WERI-Rb-1 (cell line): ENCODE results near the gene SNX14.
"Not testable (repeated sequence)": the region's sequence is repeated elsewhere in the genome, so short reads cannot be mapped to it uniquely, and the experiment has no call there.

Source experiments
- DNase-seq: peaks from one replicate; pipeline ENCODE4 v3.0.0-alpha.2; 2020
- H3K27ac ChIP-seq: fragments of 250-450 bp; sonication (Bioruptor Pico); 2 replicates; pipeline ENCODE4 v1.5.1; 2020; ENCODE audit warnings: mild to moderate bottlenecking, moderate library complexity
- H3K27me3 ChIP-seq: fragments of 250-450 bp; sonication (Bioruptor Pico); 2 replicates; pipeline ENCODE4 v1.5.1; 2021; ENCODE audit warnings: mild to moderate bottlenecking, low read depth, moderate library complexity; ENCODE audit not compliant: insufficient read depth, severe bottlenecking
- H3K36me3 ChIP-seq: fragments of 250-450 bp; sonication (Bioruptor Pico); 2 replicates; pipeline ENCODE4 v1.5.1; 2020; ENCODE audit warnings: mild to moderate bottlenecking, moderate library complexity
- H3K4me3 ChIP-seq: 2 replicates; pipeline ENCODE4 v1.5.1; 2011; ENCODE audit warnings: low read depth, mild to moderate bottlenecking, control low read depth, low read length
- H3K9me3 ChIP-seq: fragments of 250-450 bp; sonication (Bioruptor Pico); 2 replicates; pipeline ENCODE4 v1.5.1; 2021; ENCODE audit warnings: mild to moderate bottlenecking, moderate library complexity; ENCODE audit not compliant: severe bottlenecking
- TF ChIP-seq, protein P1 (sequence below): IDR thresholded peaks from 2 replicates; pipeline ENCODE4 v1.5.1; 2011; ENCODE audit warnings: low read depth, mild to moderate bottlenecking, control low read depth, inconsistent platforms, low read length

Gene SNX14

DNA sequence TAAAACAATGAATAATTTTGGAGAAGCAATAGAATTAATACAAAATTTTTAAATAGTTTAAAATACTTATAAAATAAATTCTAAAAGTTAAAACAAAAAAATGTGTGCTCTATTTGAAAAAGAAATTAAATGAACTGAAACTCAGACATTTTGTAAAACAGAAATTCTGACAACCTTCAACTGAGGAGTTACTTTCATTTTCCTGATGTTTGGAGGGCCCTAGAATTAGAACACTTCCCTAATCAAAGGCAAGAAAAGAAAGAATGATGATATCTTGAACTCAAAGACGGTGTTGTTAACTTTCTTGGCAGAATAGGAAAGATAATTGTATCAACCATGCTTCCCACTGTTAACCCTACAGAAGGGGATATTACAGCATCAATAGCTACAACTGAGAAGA is 27.9 kb downstream of the SNX14 start:
- Histone ChIP-seq H3K9me3 (no peaks in the 10 kb centered on the region), H3K4me3 (no peak overlapping the region), H3K27ac (no peak overlapping the region), H3K27me3 (no peaks in the 10 kb centered on the region), H3K36me3 (peaks cover 9% of the 10 kb centered on the region)
- TF ChIP-seq, protein P1, sequence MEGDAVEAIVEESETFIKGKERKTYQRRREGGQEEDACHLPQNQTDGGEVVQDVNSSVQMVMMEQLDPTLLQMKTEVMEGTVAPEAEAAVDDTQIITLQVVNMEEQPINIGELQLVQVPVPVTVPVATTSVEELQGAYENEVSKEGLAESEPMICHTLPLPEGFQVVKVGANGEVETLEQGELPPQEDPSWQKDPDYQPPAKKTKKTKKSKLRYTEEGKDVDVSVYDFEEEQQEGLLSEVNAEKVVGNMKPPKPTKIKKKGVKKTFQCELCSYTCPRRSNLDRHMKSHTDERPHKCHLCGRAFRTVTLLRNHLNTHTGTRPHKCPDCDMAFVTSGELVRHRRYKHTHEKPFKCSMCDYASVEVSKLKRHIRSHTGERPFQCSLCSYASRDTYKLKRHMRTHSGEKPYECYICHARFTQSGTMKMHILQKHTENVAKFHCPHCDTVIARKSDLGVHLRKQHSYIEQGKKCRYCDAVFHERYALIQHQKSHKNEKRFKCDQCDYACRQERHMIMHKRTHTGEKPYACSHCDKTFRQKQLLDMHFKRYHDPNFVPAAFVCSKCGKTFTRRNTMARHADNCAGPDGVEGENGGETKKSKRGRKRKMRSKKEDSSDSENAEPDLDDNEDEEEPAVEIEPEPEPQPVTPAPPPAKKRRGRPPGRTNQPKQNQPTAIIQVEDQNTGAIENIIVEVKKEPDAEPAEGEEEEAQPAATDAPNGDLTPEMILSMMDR, result no peak
- DNase-seq, result no peak

DNA sequence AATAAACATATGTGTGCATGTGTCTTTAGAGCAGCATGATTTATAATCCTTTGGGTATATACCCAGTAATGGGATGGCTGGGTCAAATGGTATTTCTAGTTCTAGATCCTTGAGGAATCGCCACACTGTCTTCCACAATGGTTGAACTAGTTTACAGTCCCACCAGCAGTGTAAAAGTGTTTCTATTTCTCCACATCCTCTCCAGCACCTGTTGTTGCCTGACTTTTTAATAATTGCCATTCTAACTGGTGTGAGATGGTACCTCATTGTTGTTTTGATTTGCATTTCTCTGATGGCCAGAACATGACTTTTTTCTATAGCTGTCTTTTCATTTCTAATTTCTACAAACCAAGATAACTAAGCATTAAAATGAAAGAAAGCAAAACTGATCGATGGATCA is 29.4 kb downstream of the SNX14 start:
- not testable (repeated sequence) for H3K27ac ChIP-seq

DNA sequence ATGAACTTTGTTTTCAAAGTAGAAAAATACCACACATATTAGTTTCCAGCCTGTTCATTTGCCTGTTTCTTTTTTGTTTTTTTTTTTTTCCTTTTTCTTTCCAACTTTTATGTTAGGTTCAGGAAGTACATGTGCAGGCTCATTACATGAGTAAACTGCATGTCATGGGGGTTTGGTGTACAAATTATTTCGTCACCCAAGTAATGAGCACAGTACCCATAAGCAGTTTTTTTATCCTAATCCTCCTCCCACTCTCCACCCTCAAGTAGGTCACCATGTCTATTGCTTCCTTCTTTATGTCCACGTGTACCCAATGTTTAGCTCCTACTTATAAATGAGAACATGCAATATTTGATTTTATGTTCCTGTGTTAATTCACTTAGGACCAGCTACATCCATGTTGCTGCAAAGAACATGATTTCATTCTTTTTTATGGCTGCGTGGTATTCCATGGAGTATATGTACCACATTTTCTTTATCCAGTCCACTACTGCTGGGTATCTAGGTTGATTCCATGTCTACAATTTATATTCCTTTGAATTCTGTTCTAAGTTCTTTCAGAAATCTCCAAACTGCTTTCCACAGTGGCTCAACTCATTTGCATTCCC is 31.8 kb downstream of the SNX14 start:
- TF ChIP-seq, protein P1, result no peak
- H3K36me3 ChIP-seq, result peaks cover 9% of the 10 kb centered on the region
- no peak overlapping the region for H3K27ac ChIP-seq
- H3K9me3 ChIP-seq, result no peaks in the 10 kb centered on the region
- DNase-seq, result no peak
- H3K4me3 ChIP-seq, result no peak overlapping the region
- H3K27me3 ChIP-seq, result no peaks in the 10 kb centered on the region

More for the DNA sequence above, 29.4 kb downstream of the SNX14 start:
- not testable (repeated sequence) for H3K4me3 ChIP-seq, H3K36me3 ChIP-seq, H3K9me3 ChIP-seq, DNase-seq, H3K27me3 ChIP-seq

DNA sequence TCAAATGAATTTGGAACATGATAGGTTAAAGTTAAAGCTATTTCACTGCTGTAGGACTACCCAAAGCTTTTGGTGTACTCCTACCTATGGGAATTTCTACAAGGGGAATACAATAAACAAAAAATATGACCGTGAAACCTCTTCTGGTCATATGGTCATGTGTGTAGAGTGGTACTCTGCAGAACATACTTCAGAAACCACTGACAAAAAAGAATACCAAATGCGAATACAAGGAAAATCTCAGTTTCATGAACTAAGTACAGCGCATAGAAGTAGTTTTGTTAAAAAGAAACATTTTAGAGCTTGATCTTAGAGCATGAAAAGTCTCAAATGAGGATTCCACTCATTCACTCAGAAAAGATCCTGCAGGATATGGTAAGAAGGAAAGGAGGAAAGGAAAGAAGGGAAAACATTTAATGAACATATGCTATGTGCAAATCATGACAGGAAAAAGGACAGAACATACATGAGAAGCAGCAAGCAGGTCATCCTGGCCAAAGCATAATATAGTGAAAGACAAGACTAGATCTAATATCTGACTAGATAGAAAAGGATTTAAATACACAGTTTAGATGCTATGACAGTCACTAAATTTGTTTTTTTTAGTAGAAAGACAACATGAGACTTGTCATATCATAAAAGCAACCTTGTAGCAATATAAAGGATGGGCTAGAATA is 36.5 kb downstream of the SNX14 start:
- H3K27me3 ChIP-seq, result no peaks in the 10 kb centered on the region
- H3K27ac ChIP-seq, result no peak overlapping the region
- no peak for DNase-seq
- no peaks in the 10 kb centered on the region for H3K9me3 ChIP-seq
- H3K4me3 ChIP-seq, result no peak overlapping the region
- no peaks in the 10 kb centered on the region for H3K36me3 ChIP-seq
- TF ChIP-seq, protein P1, result no peak

DNA sequence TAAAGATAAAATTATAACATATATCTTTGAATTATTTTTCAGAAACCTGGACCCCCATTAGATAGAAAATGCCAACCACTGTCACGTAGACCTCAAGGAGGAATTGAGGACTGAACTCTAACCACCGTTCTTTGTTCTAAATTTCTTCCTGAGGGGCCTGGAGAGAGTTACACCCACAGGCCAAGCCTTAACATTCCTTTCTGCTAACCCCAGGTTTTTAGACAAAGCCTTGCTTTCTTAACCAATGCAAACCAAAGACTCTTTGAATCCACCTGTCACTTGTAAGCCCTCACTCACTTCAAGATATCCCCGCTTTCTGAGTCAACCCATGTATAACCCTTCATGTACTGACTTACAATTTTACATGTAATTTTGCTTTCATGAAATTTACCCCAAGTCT is 41.0 kb downstream of the SNX14 start:
- DNase-seq, result no peak
- H3K9me3 ChIP-seq, result no peaks in the 10 kb centered on the region

DNA sequence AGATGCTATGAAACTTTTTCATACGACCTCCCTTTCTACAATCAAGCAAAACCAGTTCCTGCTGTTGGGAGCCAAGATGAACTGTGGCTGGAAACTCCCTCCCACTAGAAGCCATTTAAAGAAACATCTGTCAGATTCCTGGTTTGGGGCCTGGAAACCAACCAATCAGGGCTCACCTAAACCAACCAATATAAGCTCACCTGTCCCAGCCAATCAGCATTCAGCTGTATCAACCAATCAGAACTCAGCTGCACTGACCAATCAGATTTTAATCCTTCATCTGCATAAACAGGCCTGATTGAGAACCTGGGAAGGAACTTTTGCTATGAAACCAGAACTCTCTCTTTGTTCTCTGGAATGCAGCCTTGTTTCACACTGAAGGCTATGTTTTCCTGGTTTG is 42.4 kb downstream of the SNX14 start:
- no peaks in the 10 kb centered on the region for H3K9me3 ChIP-seq
- TF ChIP-seq, protein P1, result no peak
- H3K36me3 ChIP-seq, result peaks cover 8% of the 10 kb centered on the region; the same call in 1 of the 2 replicates
- H3K27ac ChIP-seq, result no peak overlapping the region
- DNase-seq, result no peak
- no peaks in the 10 kb centered on the region for H3K27me3 ChIP-seq
- no peak overlapping the region for H3K4me3 ChIP-seq

More for the DNA sequence above, 41.0 kb downstream of the SNX14 start:
- no peak overlapping the region for H3K27ac ChIP-seq
- H3K4me3 ChIP-seq, result no peak overlapping the region
- no peaks in the 10 kb centered on the region for H3K27me3 ChIP-seq
- TF ChIP-seq, protein P1, result no peak
- H3K36me3 ChIP-seq, result peaks cover 5% of the 10 kb centered on the region; the same call in 1 of the 2 replicates
